Measurements from ENCODE around the gene MTR.

The MTR gene

GRCh38 chr1:236830560-236830959 is 35.5 kb downstream of the MTR start:
- no peaks in the 10 kb centered on the region for H3K9me3 ChIP-seq (ENCODE audit: control insufficient read depth, low read length)
- no peak overlapping the region for H3K27ac ChIP-seq (ENCODE audit: low read depth, low read length, severe bottlenecking)
- peaks cover under 1% of the 10 kb centered on the region for H3K4me1 ChIP-seq (ENCODE audit: control insufficient read depth, insufficient read depth, low read length, poor library complexity, severe bottlenecking)
- WGBS, 2 experiments (ENCODE audit: insufficient coverage in 2 of 2) = 96 to 98% methylated on average over 5 of the region's 6 CpGs
- no peak overlapping the region for H3K4me3 ChIP-seq (ENCODE audit: extremely low read depth, insufficient read depth, low read length, poor library complexity, severe bottlenecking)
- peaks cover 80% of the 10 kb centered on the region for H3K36me3 ChIP-seq (ENCODE audit: control insufficient read depth, insufficient read depth, low read length)

GRCh38 chr1:236833575-236833974 is 38.5 kb downstream of the MTR start:
- no peaks in the 10 kb centered on the region for H3K9me3 ChIP-seq (ENCODE audit: control insufficient read depth, low read length)
- H3K4me1 ChIP-seq (ENCODE audit: control insufficient read depth, insufficient read depth, low read length, poor library complexity, severe bottlenecking) = peaks cover 4% of the 10 kb centered on the region
- H3K27ac ChIP-seq (ENCODE audit: low read depth, low read length, severe bottlenecking) = no peak overlapping the region
- WGBS, 2 experiments (ENCODE audit: insufficient coverage in 2 of 2) = 75 to 88% methylated on average over 1 of the region's 2 CpGs
- H3K36me3 ChIP-seq (ENCODE audit: control insufficient read depth, insufficient read depth, low read length) = peaks cover 80% of the 10 kb centered on the region
- no peak overlapping the region for H3K4me3 ChIP-seq (ENCODE audit: extremely low read depth, insufficient read depth, low read length, poor library complexity, severe bottlenecking)

GRCh38 chr1:236834876-236835275 is 39.8 kb downstream of the MTR start:
- peaks cover 82% of the 10 kb centered on the region for H3K36me3 ChIP-seq (ENCODE audit: control insufficient read depth, insufficient read depth, low read length)
- no peaks in the 10 kb centered on the region for H3K9me3 ChIP-seq (ENCODE audit: control insufficient read depth, low read length)
- H3K27ac ChIP-seq (ENCODE audit: low read depth, low read length, severe bottlenecking) = peak overlapping the region; percentile 48
- H3K4me3 ChIP-seq (ENCODE audit: extremely low read depth, insufficient read depth, low read length, poor library complexity, severe bottlenecking) = no peak overlapping the region
- WGBS, 2 experiments (ENCODE audit: insufficient coverage in 2 of 2) = 95 to 100% methylated on average over 3 of the region's 4 CpGs
- peaks cover 4% of the 10 kb centered on the region for H3K4me1 ChIP-seq (ENCODE audit: control insufficient read depth, insufficient read depth, low read length, poor library complexity, severe bottlenecking)

- peaks cover 87% of the 10 kb centered on the region for H3K36me3 ChIP-seq (ENCODE audit: control insufficient read depth, insufficient read depth, low read length)
- H3K9me3 ChIP-seq (ENCODE audit: control insufficient read depth, low read length) = no peaks in the 10 kb centered on the region
- no peak overlapping the region for H3K4me3 ChIP-seq (ENCODE audit: extremely low read depth, insufficient read depth, low read length, poor library complexity, severe bottlenecking)
- H3K4me1 ChIP-seq (ENCODE audit: control insufficient read depth, insufficient read depth, low read length, poor library complexity, severe bottlenecking) = peaks cover 4% of the 10 kb centered on the region
- H3K27ac ChIP-seq (ENCODE audit: low read depth, low read length, severe bottlenecking) = peak overlapping the region; percentile 46
- 91 to 93% methylated on average over 4 of the region's 4 CpGs for WGBS, 2 experiments (ENCODE audit: insufficient coverage in 2 of 2)
These were observed 40.4 kb downstream of the MTR start for GRCh38 chr1:236835491-236835890.

GRCh38 chr1:236836157-236836556 is 41.1 kb downstream of the MTR start:
- 60 to 74% methylated on average over 1 to 3 of the region's 5 CpGs for WGBS, 2 experiments (ENCODE audit: insufficient coverage in 2 of 2)
- peaks cover 4% of the 10 kb centered on the region for H3K4me1 ChIP-seq (ENCODE audit: control insufficient read depth, insufficient read depth, low read length, poor library complexity, severe bottlenecking)
- H3K27ac ChIP-seq (ENCODE audit: low read depth, low read length, severe bottlenecking) = peak overlapping the region; percentile 46
- H3K36me3 ChIP-seq (ENCODE audit: control insufficient read depth, insufficient read depth, low read length) = peaks cover 87% of the 10 kb centered on the region
- H3K9me3 ChIP-seq (ENCODE audit: control insufficient read depth, low read length) = no peaks in the 10 kb centered on the region
- no peak overlapping the region for H3K4me3 ChIP-seq (ENCODE audit: extremely low read depth, insufficient read depth, low read length, poor library complexity, severe bottlenecking)

- WGBS, 2 experiments (ENCODE audit: insufficient coverage in 2 of 2) = 96 to 98% methylated on average over 3 to 4 of the region's 4 CpGs
- no peak overlapping the region for H3K4me3 ChIP-seq (ENCODE audit: extremely low read depth, insufficient read depth, low read length, poor library complexity, severe bottlenecking)
- H3K4me1 ChIP-seq (ENCODE audit: control insufficient read depth, insufficient read depth, low read length, poor library complexity, severe bottlenecking) = peaks cover 4% of the 10 kb centered on the region
- peaks cover 87% of the 10 kb centered on the region for H3K36me3 ChIP-seq (ENCODE audit: control insufficient read depth, insufficient read depth, low read length)
- H3K9me3 ChIP-seq (ENCODE audit: control insufficient read depth, low read length) = no peaks in the 10 kb centered on the region
- H3K27ac ChIP-seq (ENCODE audit: low read depth, low read length, severe bottlenecking) = no peak overlapping the region
These were observed 42.0 kb downstream of the MTR start for GRCh38 chr1:236837115-236837514.

GRCh38 chr1:236837897-236838296 is 42.8 kb downstream of the MTR start:
- 50 to 100% methylated on average over 1 to 2 of the region's 2 CpGs for WGBS, 2 experiments (ENCODE audit: insufficient coverage in 2 of 2)
- no peaks in the 10 kb centered on the region for H3K9me3 ChIP-seq (ENCODE audit: control insufficient read depth, low read length)
- H3K4me3 ChIP-seq (ENCODE audit: extremely low read depth, insufficient read depth, low read length, poor library complexity, severe bottlenecking) = no peak overlapping the region
- H3K27ac ChIP-seq (ENCODE audit: low read depth, low read length, severe bottlenecking) = no peak overlapping the region
- peaks cover 4% of the 10 kb centered on the region for H3K4me1 ChIP-seq (ENCODE audit: control insufficient read depth, insufficient read depth, low read length, poor library complexity, severe bottlenecking)
- H3K36me3 ChIP-seq (ENCODE audit: control insufficient read depth, insufficient read depth, low read length) = peaks cover 83% of the 10 kb centered on the region

GRCh38 chr1:236841341-236841740 is 46.2 kb downstream of the MTR start:
- Histone ChIP-seq H3K9me3 (ENCODE audit: control insufficient read depth, low read length) (no peaks in the 10 kb centered on the region), H3K36me3 (ENCODE audit: control insufficient read depth, insufficient read depth, low read length) (peaks cover 64% of the 10 kb centered on the region), H3K4me1 (ENCODE audit: control insufficient read depth, insufficient read depth, low read length, poor library complexity, severe bottlenecking) (peaks cover 15% of the 10 kb centered on the region), H3K4me3 (ENCODE audit: extremely low read depth, insufficient read depth, low read length, poor library complexity, severe bottlenecking) (no peak overlapping the region), H3K27ac (ENCODE audit: low read depth, low read length, severe bottlenecking) (no peak overlapping the region)
- WGBS, 2 experiments (ENCODE audit: insufficient coverage in 2 of 2) = 100% methylated on average over 1 of the region's 2 CpGs; no CpG with 5 or more reads in 1 of the 2 experiments

- 72 to 75% methylated on average over 5 of the region's 5 CpGs for WGBS, 2 experiments (ENCODE audit: insufficient coverage in 2 of 2)
- no peak overlapping the region for H3K4me3 ChIP-seq (ENCODE audit: extremely low read depth, insufficient read depth, low read length, poor library complexity, severe bottlenecking)
- H3K36me3 ChIP-seq (ENCODE audit: control insufficient read depth, insufficient read depth, low read length) = peaks cover 48% of the 10 kb centered on the region
- no peaks in the 10 kb centered on the region for H3K9me3 ChIP-seq (ENCODE audit: control insufficient read depth, low read length)
- H3K4me1 ChIP-seq (ENCODE audit: control insufficient read depth, insufficient read depth, low read length, poor library complexity, severe bottlenecking) = peaks cover 15% of the 10 kb centered on the region
- peak overlapping the region; percentile 91 for H3K27ac ChIP-seq (ENCODE audit: low read depth, low read length, severe bottlenecking)
These were observed 49.6 kb downstream of the MTR start for GRCh38 chr1:236844499-236845271.

- peaks cover 41% of the 10 kb centered on the region for H3K36me3 ChIP-seq (ENCODE audit: control insufficient read depth, insufficient read depth, low read length)
- WGBS, 2 experiments (ENCODE audit: insufficient coverage in 2 of 2) = 100% methylated on average over 1 of the region's 2 CpGs; no CpG with 5 or more reads in 1 of the 2 experiments
- H3K9me3 ChIP-seq (ENCODE audit: control insufficient read depth, low read length) = no peaks in the 10 kb centered on the region
- no peak overlapping the region for H3K27ac ChIP-seq (ENCODE audit: low read depth, low read length, severe bottlenecking)
- H3K4me3 ChIP-seq (ENCODE audit: extremely low read depth, insufficient read depth, low read length, poor library complexity, severe bottlenecking) = no peak overlapping the region
- H3K4me1 ChIP-seq (ENCODE audit: control insufficient read depth, insufficient read depth, low read length, poor library complexity, severe bottlenecking) = peaks cover 15% of the 10 kb centered on the region
These were observed 50.7 kb downstream of the MTR start for GRCh38 chr1:236845830-236846229.

- Histone ChIP-seq H3K36me3 (ENCODE audit: control insufficient read depth, insufficient read depth, low read length) (peaks cover 45% of the 10 kb centered on the region), H3K4me1 (ENCODE audit: control insufficient read depth, insufficient read depth, low read length, poor library complexity, severe bottlenecking) (peaks cover 15% of the 10 kb centered on the region), H3K9me3 (ENCODE audit: control insufficient read depth, low read length) (no peaks in the 10 kb centered on the region), H3K4me3 (ENCODE audit: extremely low read depth, insufficient read depth, low read length, poor library complexity, severe bottlenecking) (no peak overlapping the region), H3K27ac (ENCODE audit: low read depth, low read length, severe bottlenecking) (no peak overlapping the region)
- 43 to 50% methylated on average over 2 of the region's 4 CpGs for WGBS, 2 experiments (ENCODE audit: insufficient coverage in 2 of 2)
These were observed 53.3 kb downstream of the MTR start for GRCh38 chr1:236848274-236848923.

All from mesodermal cell (in vitro differentiated cells).